Measurements from ENCODE around the gene DNAJC6.

DNAJC6 gene

DNA sequence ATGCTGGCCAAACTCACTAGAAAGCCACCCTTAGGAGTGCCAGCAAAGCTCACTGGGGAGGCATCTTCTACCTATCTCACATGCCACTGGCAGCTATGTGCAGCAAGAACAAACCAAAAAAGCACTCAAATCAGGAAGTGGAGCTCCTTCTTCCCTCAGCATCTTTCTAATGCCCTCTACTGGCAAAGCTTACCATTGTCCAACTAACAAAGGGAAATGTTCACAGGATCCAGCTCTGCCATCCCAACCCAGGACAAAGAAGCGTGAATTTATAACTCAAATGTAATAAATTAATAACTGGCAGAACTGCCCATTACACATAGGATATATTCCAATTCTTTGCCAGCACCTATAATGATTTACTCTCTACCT lies 150.0 kb downstream of the DNAJC6 start:
- Mint-ChIP-seq H3K27me3 (no peaks in the 10 kb centered on the region), H3K36me3 (ENCODE audit: low read depth) (peaks cover 4% of the 10 kb centered on the region), H3K4me1 (peaks cover 10% of the 10 kb centered on the region), H3K4me3 (no peak overlapping the region), H3K9me3 (peaks cover 20% of the 10 kb centered on the region), H3K27ac (no peak overlapping the region)
- DNase-seq, result no peak
- no peak for ATAC-seq
